Stimulated activated CD8-positive, alpha-beta memory T cell treated with anti-CD3 and anti-CD28 coated beads, Interleukin-7, amount 100 ng/mL, for 24 hours (primary cell): ENCODE data around the gene CIB4.

ENCODE experiments used
- DNase-seq: peaks from one replicate; pipeline ENCODE4 v3.0.0-alpha.2; 2020; ENCODE audit warnings: low read depth

The CIB4 gene

DNA sequence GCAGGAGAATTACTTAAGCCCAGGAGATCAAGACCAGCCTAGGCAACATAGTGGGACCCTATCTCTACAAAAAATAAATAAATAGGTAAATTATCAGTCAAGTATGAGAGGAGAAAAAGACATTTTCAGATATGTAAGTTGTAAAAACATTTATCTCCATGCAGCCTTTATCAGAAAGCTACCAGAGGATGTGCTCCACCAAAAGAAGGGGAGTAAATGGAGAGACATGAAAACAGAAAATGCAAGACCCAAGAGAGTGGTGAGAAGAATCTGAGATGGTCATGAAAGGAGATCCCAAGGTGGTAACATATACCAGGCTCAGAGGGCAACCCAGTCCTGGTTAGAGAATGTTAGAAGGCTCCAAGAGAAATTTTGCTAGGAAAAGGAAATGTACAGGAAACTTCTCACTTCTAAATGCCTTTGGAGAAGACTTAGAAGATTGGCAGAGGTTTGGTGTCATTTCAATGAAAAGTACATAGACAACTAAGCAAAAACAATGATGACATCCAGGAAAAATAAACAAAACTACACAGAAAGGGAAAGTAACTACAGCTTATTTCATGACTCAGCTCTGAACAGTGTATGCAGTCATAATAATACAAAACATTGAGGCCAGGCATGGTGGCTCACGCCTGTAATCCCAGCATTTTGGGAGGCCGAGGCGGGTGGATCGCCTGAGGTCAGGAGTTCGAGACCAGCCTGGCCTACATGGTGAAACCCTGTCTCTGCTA lies 19.5 kb downstream of the CIB4 start:
- DNase-seq = no peak

DNA sequence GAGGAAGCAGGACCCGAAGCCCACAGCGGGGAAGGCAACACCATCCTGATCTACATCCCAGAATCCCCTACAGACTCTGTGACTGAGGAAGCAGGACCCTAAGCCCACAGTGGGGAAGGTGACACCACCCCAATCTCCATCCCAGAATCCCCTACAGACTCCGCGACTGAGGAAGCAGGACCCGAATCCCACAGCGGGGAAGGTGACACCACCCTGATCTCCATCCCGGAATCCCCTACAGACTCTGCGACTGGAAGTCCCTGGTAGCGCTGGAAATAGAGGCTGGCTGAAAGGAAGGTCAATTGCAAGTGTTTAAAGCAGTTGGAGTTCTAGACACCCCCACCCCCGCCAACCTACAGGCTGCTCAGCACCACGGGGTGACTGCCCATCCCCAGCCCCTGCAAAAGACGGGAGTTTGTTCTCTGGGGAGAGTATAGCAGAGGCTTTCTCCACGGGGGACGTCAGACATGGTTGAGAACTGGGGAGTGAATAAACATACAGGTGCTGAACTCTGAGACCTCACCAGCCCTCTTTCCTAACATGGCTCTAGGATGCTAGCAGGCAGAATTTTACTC lies 21.0 kb downstream of the CIB4 start:
- no peak for DNase-seq

DNA sequence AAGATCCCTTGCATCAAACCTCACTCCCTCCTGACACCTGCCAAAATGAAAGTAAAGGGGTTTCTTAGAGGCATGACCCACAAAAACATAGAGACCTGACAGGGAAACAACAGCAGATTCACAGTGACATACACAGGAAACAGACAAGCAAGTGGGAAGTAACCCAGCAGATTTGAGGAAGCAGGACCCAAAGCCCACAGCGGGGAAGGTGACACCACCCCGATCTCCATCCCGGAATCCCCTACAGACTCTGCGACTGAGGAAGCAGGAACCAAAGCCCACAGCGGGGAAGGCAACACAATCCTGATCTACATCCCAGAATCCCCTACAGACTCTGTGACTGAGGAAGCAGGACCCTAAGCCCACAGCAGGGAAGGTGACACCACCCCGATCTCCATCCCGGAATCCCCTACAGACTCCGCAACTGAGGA lies 21.6 kb downstream of the CIB4 start:
- no peak for DNase-seq

DNA sequence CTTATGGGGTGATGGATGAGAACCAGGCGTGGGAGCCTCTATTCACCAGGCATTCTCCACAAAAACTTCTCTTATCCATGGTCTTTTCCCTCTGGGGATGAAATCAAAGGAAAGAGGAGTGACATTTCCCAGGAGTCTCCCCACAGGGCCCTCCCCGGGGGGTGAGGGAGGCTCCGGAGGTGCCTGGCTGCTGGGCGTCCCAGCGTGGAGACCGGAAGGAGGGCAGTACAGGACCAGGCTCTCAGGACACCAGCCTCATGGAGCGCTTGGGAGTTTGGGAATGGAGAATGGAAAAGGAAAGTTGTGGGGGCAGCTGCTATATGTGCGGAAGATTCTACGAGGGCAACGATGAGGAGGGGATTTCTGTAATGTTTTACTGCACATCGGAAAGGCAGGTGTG lies 22.1 kb downstream of the CIB4 start:
- DNase-seq = no peak

DNA sequence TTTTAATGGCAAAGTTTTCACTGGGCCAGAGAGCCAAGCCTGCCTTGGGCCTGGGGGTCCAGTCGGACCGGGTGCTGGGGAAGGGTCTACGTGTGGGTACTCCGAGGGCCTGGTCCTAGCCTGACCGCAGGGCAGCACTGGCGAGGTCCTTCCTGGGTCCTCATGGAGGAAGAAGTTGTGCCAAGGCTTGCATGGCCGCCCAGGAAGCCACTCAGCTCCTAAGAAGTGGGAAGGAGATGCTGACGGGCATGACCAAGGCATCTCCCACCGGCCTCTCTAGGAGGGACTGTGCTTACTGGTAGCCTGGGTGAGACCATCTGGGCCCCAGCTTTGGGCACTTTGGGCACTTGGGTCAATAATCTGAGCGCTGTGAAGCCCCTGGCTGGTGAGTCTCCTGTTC lies 22.6 kb downstream of the CIB4 start:
- no peak for DNase-seq

DNA sequence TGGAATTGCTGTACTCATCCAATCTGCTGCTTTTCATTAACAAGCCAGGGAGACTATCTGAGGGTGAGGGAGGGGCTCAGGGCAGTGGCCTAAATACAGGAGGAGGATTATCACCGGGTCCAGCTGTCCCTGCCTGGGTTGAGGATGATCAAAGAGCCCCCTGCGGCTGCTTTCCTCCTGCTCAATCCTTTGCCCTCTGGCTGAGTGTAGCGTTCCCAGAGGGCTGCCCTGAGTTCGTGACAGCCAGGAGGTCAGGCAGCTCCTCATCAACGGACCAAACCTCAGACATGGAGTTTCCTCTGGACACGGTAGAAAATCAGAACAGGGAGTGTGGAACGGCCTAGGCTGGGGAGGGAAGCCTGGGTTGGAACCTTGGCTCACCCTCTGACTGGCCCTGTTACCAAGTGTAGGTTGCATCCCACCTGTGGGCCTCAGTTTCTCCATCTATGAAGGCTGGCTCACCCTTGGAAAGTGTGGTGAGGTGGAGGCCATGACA lies 23.5 kb downstream of the CIB4 start:
- no peak for DNase-seq

DNA sequence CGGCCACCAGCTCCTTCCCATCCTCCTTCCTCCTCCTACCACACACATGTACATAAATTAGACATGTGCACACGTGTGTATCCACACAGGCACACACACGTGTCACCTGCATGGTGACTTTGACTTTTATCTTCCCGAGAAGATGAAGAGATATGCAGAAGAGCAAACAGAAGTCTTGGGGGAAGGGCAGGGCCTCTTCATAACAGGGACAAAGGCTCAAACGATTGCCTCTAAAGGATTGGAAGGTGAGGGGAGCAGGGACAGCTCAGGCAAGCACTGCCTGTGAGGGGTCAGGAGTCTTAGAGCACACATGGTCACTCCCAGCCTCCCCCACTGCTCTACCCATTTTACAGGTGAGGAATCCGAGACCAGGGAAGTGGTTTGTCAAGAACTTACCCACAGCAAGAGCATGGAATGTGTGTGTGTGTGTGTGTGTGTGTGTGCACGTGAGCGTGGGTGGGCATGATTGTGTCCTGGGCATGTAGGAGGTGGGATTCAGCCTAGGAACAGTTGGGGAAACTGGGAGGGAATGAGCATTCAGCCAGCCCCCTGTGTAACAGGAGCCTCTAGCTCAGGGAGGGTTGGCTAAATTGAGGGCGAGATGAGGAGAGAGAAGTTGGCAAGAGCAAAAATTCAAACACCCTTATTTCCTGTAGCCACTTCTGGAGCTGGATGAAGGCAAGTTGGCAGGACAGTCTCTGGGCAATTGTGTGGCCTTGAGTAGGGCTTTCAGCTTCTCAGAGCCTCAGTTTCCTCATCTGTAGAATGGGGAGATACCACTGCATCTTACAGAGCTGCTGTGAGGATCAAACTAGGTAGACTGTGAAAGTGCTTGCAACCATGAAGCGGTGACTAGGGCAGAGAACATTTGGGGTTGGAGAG lies 24.2 kb downstream of the CIB4 start:
- DNase-seq = no peak

DNA sequence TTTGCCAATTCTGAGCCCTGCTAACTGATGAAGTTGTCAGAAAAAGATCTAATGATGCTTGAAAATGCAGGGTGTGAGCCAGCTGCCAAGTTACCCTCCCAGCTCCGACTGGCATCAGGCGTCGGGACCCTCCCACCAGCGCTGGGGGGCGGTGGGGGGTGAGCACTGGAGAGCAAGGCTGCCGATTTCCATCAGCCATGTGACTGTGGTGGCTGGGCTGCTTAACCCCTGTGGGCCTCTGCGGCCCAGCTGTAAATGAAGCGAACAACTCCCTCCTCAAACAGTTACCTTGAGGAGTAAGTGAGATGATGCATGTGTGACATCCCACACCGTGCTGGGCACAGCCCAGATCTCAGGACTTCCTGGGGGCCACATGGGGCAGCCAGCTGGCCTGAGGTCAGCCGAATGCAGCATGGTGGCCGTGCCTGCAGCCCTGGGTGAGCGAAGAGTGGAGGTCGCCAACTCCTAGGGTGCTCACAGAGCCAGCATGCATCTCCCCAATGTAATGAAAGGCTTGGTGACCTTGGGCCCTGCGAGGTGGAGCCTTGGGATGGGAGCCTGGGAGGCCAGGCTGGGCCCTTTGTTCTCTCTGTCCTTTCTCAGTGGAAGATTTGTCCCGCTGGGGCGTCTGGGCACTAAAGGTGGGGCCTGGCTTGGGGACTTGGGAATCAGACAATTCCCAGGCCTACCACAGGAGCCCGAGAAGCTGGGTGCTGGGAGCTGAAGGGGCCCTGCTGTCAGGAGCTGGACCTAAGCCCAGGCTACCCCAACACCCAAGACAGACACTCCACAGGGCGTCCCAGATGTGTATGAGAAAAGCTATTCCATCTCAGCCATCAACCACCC lies 25.1 kb downstream of the CIB4 start:
- no peak for DNase-seq

DNA sequence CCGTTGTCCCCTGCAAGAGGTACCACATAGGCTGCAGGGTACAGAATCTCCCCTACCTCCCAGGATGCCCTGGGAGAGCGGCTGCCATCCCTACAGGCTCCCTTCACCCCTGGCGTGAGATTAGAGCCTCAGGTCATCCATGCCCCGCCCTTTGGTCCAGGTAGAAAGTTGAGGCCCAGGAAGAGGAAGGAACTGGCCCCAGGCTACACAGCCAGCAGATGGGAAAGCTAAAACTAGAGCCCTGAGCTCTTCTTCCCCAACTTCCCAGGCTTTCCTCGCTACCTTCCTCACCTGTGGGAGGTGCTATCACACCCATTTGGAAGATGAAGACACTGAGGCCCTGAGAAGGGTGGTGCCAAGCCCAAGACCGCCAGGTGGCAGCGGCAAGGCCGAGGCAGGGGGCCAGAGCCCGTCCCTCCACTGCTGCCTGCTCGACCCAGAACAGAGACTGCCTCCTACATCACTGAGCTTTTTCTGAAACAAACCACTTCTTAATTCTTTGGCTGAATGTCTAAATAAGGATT lies 25.8 kb downstream of the CIB4 start:
- no peak for DNase-seq

DNA sequence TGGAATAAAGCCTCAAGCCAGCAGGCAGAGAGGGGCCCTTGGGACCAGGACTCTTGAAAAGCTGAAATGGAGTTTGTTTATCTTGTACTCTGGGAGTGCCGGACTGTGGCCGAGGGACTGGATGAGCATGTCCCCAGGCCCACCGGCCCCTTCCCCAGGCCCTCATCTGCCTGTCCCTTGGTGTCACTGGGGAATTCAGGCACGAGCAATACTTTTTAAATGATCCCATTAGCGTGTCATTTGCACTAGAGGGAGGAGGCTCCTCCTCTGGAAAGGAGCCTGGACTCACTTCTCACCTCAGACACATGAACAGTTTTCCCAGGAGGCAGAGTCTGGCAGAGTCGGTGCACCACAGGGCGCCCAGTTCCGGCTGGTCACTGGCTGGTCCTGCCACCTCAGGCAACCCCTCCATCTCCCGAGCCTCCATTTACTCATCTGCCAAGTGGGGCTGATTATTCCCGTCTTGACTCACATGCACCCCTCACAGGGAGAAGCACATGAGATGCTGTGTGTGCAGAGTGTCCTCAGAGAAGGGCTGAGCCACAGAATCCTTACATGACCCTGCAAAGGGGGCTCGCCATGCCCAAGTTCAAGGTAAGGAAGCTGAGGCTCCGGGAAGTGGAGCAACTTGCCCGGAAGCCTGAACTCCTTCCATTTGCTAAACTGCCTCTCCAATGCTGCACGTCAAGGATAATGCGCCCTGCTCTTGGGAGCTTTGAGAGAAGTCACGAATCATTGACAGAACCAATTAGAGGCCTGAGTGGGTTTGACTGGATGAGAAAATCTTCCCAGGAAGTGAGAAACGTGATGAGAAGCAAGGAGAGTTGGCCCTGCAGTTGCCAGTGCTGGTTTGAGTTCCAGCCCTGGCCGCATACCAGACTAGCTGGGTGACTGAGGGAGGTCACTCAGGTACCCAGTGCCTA lies 26.7 kb downstream of the CIB4 start:
- no peak for DNase-seq

DNA sequence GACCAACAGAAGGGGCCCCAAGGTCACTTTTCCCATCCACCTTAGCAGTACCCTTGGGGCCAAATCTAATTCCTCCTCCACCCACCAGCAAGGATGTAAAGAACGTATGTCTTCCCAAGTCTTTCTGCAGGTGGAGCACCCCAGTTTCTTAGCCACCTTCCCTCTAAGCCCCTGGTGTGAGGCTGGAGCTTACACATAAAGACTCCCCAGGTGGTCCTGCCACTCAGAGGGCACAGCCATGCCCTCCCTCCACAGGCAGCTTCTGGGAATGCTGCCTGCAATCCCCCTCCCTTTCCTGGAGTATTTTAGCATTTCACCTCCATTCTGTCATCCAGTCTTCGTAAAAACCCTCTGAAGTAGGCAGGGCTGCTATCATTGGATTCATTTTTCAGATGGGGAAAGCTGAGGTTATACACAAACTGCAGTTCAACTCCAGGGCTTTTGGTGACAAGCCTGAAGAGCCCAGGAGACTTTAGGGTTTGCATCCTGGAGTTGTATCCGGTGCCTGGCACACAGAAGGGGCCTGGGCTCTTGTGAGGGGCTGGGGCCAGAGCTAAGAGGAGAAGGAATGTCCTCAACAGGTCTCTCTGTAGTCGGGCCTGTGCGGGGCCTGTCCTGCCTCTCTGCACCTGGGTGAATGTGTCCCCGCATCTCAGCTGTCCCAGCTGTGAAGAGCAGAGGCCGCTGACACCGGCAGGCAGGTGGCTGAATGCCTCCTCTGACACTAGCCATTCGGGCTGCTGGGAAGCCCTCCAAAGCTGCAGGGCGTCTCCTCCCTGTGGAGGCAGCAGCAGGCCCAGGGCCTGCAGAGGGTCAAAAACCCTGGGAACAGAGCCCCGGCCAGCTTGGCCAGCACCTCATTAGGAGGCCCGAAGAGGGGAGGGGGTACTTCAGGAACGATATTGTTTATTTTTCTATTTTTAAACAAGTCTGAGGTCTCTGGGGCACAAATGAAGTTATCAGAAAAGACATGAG lies 27.6 kb downstream of the CIB4 start:
- no peak for DNase-seq

DNA sequence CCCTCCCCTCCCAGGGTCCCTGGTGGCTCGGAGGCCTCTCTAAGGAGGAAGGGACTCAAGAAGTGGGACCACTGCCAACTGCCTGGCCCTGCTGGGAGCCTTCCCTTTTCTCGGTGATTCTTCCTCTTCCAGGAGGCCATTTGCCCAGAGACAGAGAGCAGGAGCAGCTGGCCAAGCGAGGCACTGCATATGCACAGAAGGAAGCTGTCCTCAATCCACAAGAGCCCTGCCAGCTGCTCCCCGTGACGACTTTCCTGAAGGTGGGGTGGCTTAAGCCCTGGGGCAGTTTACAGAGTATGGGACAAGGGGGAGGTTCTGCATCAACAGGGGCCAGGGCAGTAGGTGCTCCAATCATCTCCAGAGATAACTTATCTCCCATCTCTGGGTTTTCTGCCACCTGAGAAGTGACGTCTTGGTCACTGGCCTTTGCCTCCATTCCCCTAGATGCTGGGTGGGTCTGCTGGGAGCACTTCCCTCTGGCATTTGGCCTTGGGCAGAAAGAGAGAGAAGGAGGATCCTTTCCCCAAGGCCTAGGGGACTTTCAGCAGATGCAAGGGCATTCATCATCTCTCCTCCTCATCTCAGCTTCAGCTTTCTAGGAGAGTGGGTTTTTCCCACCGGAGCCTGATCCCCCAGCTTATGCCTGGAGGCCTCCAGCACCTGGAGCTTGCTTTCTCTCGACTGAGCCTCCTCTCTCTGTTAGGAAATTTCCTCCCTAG lies 28.5 kb downstream of the CIB4 start:
- no peak for DNase-seq

DNA sequence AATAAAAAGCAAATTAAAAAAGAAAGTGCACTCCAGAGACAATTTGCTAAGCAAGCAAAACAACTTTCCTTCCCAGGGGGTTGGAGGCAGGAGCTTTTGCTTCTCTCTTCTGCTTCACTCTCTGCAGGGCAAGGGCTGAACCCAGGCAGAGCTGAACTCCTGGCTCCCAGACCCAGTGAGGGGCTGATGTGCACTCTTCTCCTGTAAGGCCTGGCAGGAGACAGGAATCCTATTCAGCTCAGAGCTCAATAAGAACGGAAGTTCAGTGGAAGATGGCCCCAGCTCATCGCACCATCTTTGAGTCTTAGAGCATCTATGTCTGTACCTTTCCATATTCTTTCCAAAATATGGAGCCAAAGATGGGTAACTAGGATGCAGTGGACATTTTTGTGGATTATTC lies 29.1 kb downstream of the CIB4 start:
- no peak for DNase-seq

DNA sequence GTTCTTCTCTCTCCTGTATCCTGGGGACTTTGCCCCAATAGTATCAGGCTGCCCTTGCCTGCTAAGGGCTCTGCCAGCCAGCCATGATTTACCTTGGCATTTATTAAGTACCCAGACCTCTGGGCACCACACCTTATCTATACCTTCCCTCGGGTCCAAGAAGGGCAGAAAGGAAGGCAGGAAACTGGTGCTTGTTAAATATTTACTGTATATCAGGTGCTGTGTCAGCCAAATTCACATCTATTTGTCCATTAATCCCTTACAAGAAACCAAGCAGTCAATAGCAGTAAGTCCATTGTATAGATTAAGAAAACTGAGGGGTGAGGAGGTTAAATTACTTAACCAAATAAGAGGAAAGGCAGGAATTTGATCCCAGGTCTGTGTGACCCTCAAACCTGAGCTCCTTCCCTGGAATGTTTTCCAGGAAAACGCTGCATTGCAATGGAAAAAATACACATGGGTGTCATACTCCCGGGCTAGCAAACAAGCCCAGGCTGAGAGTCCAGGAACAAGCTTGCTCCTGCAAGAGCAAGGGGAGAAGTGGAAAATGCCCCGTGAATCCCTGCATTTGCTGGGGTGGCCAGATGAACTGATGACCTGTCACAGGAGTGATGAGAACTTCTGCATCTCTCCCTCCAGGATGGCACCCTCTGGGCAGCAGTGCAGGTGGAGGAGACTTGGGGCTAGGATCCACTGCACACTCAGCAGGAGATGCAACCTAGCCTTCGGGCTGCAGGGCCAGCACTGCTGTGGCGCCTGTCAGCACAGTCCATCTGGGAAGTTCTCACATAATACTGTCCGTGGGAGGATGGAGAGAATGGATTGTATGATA lies 30.4 kb downstream of the CIB4 start:
- DNase-seq = no peak

DNA sequence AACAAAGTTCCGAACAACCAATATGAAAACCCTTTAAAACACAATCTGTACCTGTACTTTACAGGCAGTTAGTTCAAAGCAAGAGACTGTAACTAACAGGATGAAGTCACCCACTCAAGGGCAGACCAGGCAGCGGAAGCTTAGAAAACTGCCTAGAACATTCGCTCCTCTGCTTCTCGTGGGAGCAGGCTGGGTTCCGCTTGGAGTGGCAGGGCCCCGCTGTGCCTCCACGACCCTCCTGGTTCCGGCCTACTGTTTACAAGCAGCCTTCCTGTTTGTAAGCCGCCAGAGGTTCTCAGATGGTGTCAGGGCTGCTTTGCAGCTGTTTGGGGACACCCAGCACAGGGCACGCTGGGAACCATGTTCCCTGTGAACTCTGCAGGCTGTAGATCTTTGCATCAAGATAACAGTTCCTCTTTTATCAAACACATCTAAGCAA lies 31.3 kb downstream of the CIB4 start:
- no peak for DNase-seq

DNA sequence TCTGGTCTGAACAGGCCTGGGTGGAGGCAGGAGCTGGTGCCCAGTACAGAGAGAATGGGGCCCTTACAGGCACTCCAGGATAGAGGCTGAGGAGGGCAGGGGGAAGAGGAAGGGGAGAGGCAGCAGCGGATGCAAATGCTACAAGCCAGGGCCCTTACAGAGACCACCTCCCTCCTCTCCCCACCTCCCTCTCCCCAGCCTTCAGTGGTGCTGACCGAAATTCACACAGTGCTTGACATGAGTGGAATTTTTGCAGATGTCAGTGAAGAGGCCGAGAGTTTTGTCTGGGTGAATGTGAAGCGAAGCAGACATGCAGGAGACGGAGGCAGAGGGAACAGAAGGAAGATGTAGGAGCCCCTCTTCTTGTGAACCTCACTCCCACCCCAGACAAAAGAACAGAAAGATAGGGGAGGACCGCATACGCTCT lies 31.9 kb downstream of the CIB4 start:
- no peak for DNase-seq

DNA sequence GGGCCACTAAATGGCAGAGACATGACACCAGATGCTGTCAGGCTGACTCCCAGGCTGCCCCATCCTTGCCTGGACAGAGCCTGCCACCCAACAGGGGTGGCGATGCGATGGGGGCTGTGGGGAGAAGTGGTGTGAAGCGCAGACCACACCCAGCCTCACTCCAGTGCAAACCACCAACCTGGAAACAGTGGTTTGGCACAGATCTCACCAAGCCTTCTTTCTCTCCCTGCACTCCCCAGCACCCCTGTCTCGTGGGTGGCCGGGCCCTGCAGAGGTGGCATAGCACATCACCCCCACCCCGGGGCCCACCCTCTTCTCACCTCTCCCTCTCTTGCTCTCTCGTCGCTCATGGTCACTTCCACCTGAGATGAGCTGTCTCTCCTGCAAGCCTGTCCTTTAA lies 32.6 kb downstream of the CIB4 start:
- no peak for DNase-seq

DNA sequence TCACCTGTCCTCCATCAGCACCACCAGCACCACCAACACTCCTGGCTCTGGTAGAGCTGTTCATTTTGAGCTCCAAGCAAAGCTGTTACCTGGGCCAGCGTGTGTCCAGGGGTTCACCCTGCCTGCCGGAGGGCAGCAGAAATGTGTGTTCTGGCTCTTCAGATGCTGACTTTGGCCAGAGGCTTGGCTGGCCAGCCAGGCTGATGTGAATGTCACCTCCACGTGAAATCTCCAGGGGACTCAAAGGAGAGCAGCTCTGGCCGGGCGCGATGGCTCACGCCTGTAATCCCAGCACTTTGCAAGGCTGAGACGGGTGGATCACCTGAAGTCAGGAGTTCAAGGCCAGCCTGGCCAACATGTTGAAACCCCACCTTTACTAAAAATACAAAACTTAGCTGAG lies 33.5 kb downstream of the CIB4 start:
- DNase-seq = no peak
